ENCODE measurements around the gene USP8.
A peak's percentile ranks its signal among the peaks of the same experiment; 100 is the strongest.

The USP8 gene

GRCh38 chr15:50519740-50520425 is 95.7 kb downstream of the USP8 start:
- TF ChIP-seq POU2F2 (IDR thresholded peaks at IDR 0.05; ENCODE audit: low read depth, low read length) = no peak
- no peak for TF ChIP-seq POLR2AphosphoS5 (IDR thresholded peaks at IDR 0.05; ENCODE audit: low read depth, low read length)
- no peak for TF ChIP-seq POLR2A (IDR thresholded peaks at IDR 0.05; ENCODE audit: low read depth, low read length)
- TF ChIP-seq TAF1 (IDR thresholded peaks at IDR 0.05; ENCODE audit: low read depth, low read length) = no peak
- TF ChIP-seq PAX5 (IDR thresholded peaks at IDR 0.05; ENCODE audit: insufficient read depth, low read length, severe bottlenecking) = no peak
- TF ChIP-seq SPI1 (IDR thresholded peaks at IDR 0.05; ENCODE audit: low read depth, low read length) = no peak
- FAIRE-seq = no peak
- no peak for DNase-seq (ENCODE audit: insufficient read length, low spot score)

GRCh38 chr15:50523851-50524251 is 99.6 kb downstream of the USP8 start:
- DNase-seq (ENCODE audit: insufficient read length, low spot score) (no peak), FAIRE-seq (no peak)
- TF ChIP-seq POLR2A (IDR thresholded peaks at IDR 0.05; ENCODE audit: low read depth, low read length) = no peak
- TF ChIP-seq PAX5 (IDR thresholded peaks at IDR 0.05; ENCODE audit: insufficient read depth, low read length, severe bottlenecking) = no peak
- TF ChIP-seq POU2F2 (IDR thresholded peaks at IDR 0.05; ENCODE audit: low read depth, low read length) = no peak
- no peak for TF ChIP-seq TAF1 (IDR thresholded peaks at IDR 0.05; ENCODE audit: low read depth, low read length)
- TF ChIP-seq SPI1 (IDR thresholded peaks at IDR 0.05; ENCODE audit: low read depth, low read length) = no peak
- TF ChIP-seq POLR2AphosphoS5 (IDR thresholded peaks at IDR 0.05; ENCODE audit: low read depth, low read length) = no peak

GRCh38 chr15:50531163-50531562 is 107.0 kb downstream of the USP8 start:
- FAIRE-seq (no peak), DNase-seq (ENCODE audit: insufficient read length, low spot score) (no peak)
- no peak for TF ChIP-seq POLR2AphosphoS5 (IDR thresholded peaks at IDR 0.05; ENCODE audit: low read depth, low read length)

- FAIRE-seq = no peak
- DNase-seq (ENCODE audit: insufficient read length, low spot score) = no peak
- TF ChIP-seq POLR2AphosphoS5 (IDR thresholded peaks at IDR 0.05; ENCODE audit: low read depth, low read length) (no peak), SPI1 (IDR thresholded peaks at IDR 0.05; ENCODE audit: low read depth, low read length) (no peak), POLR2A (IDR thresholded peaks at IDR 0.05; ENCODE audit: low read depth, low read length) (no peak), TAF1 (IDR thresholded peaks at IDR 0.05; ENCODE audit: low read depth, low read length) (no peak), POU2F2 (IDR thresholded peaks at IDR 0.05; ENCODE audit: low read depth, low read length) (no peak)
Measured at GRCh38 chr15:50531766-50532165, 107.6 kb downstream of the USP8 start.

GRCh38 chr15:50542887-50543210 is 118.6 kb downstream of the USP8 start:
- TF ChIP-seq POU2F2 (IDR thresholded peaks at IDR 0.05; ENCODE audit: low read depth, low read length) = no peak
- no peak for TF ChIP-seq SPI1 (IDR thresholded peaks at IDR 0.05; ENCODE audit: low read depth, low read length)
- TF ChIP-seq POLR2A (IDR thresholded peaks at IDR 0.05; ENCODE audit: low read depth, low read length) = no peak
- TF ChIP-seq TAF1 (IDR thresholded peaks at IDR 0.05; ENCODE audit: low read depth, low read length) = no peak
- TF ChIP-seq PAX5 (IDR thresholded peaks at IDR 0.05; ENCODE audit: insufficient read depth, low read length, severe bottlenecking) = no peak
- no peak for TF ChIP-seq POLR2AphosphoS5 (IDR thresholded peaks at IDR 0.05; ENCODE audit: low read depth, low read length)
- FAIRE-seq (no peak), DNase-seq (ENCODE audit: insufficient read length, low spot score) (no peak)

GRCh38 chr15:50543556-50543955 is 119.4 kb downstream of the USP8 start:
- no peak for TF ChIP-seq PAX5 (IDR thresholded peaks at IDR 0.05; ENCODE audit: insufficient read depth, low read length, severe bottlenecking)
- no peak for TF ChIP-seq POLR2A (IDR thresholded peaks at IDR 0.05; ENCODE audit: low read depth, low read length)
- DNase-seq (ENCODE audit: insufficient read length, low spot score) (no peak), FAIRE-seq (no peak)

GRCh38 chr15:50544368-50544767 is 120.2 kb downstream of the USP8 start:
- peak; percentile 31 for FAIRE-seq
- TF ChIP-seq POLR2A (IDR thresholded peaks at IDR 0.05; ENCODE audit: low read depth, low read length) (no peak), TAF1 (IDR thresholded peaks at IDR 0.05; ENCODE audit: low read depth, low read length) (no peak), POU2F2 (IDR thresholded peaks at IDR 0.05; ENCODE audit: low read depth, low read length) (no peak), POLR2AphosphoS5 (IDR thresholded peaks at IDR 0.05; ENCODE audit: low read depth, low read length) (no peak), PAX5 (IDR thresholded peaks at IDR 0.05; ENCODE audit: insufficient read depth, low read length, severe bottlenecking) (no peak), SPI1 (IDR thresholded peaks at IDR 0.05; ENCODE audit: low read depth, low read length) (no peak)
- no peak for DNase-seq (ENCODE audit: insufficient read length, low spot score)

- no peak for FAIRE-seq
- no peak for DNase-seq (ENCODE audit: insufficient read length, low spot score)
- TF ChIP-seq SPI1 (IDR thresholded peaks at IDR 0.05; ENCODE audit: low read depth, low read length) (no peak), POLR2A (IDR thresholded peaks at IDR 0.05; ENCODE audit: low read depth, low read length) (no peak), PAX5 (IDR thresholded peaks at IDR 0.05; ENCODE audit: insufficient read depth, low read length, severe bottlenecking) (no peak), TAF1 (IDR thresholded peaks at IDR 0.05; ENCODE audit: low read depth, low read length) (no peak), POU2F2 (IDR thresholded peaks at IDR 0.05; ENCODE audit: low read depth, low read length) (no peak), POLR2AphosphoS5 (IDR thresholded peaks at IDR 0.05; ENCODE audit: low read depth, low read length) (no peak)
Measured at GRCh38 chr15:50546566-50546965, 122.4 kb downstream of the USP8 start, which contains the start of gene USP50. Gene USP50, minus strand, starts transcription at chr15:50546666. Its CDS starts 141 bp downstream, at chr15:50546525.

GRCh38 chr15:50549326-50549725 is 125.1 kb downstream of the USP8 start:
- FAIRE-seq (no peak), DNase-seq (ENCODE audit: insufficient read length, low spot score) (no peak)
- TF ChIP-seq POLR2AphosphoS5 (IDR thresholded peaks at IDR 0.05; ENCODE audit: low read depth, low read length) = no peak

GRCh38 chr15:50552238-50552637 is 128.0 kb downstream of the USP8 start:
- FAIRE-seq (peak; percentile 57), DNase-seq (ENCODE audit: insufficient read length, low spot score) (no peak)
- TF ChIP-seq POLR2A (IDR thresholded peaks at IDR 0.05; ENCODE audit: low read depth, low read length) (no peak), POU2F2 (IDR thresholded peaks at IDR 0.05; ENCODE audit: low read depth, low read length) (no peak), SPI1 (IDR thresholded peaks at IDR 0.05; ENCODE audit: low read depth, low read length) (no peak), TAF1 (IDR thresholded peaks at IDR 0.05; ENCODE audit: low read depth, low read length) (no peak), PAX5 (IDR thresholded peaks at IDR 0.05; ENCODE audit: insufficient read depth, low read length, severe bottlenecking) (no peak), POLR2AphosphoS5 (IDR thresholded peaks at IDR 0.05; ENCODE audit: low read depth, low read length) (0 out of 2 replicates have a peak, but pooled peaks have one; percentile 3)
